GM20000 (cell line): ENCODE data around the gene PFKL.

Source experiments
- DNase-seq: peaks from one replicate; pipeline ENCODE4 v3.0.0; 2012; ENCODE audit warnings: low spot score
- CTCF ChIP-seq: IDR thresholded peaks from 2 replicates; pipeline ENCODE4 v1.5.1; 2012; ENCODE audit warnings: mild to moderate bottlenecking, control low read depth; ENCODE audit errors: extremely low read depth, missing control alignments

Gene PFKL

GRCh38 chr21:44351535-44352252 is 51.8 kb downstream of the PFKL start:
- DNase-seq = no peak
- TF ChIP-seq CTCF = no peak

- no peak for DNase-seq
Observed at GRCh38 chr21:44352253-44352860, 52.5 kb downstream of the PFKL start.

GRCh38 chr21:44353191-44353970 is 53.5 kb downstream of the PFKL start, which contains the start of gene TRPM2:
TSS of gene TRPM2 (plus strand) at chr21:44353621. CDS start at chr21:44353701, 80 bp downstream.
- TF ChIP-seq CTCF = no peak
- peak; percentile 75 for DNase-seq

More at GRCh38 chr21:44352253-44352860, 52.5 kb downstream of the PFKL start:
- no peak for TF ChIP-seq CTCF

- no peak for DNase-seq
- TF ChIP-seq CTCF = no peak
Observed at GRCh38 chr21:44354001-44354405, 54.1 kb downstream of the PFKL start.

- TF ChIP-seq CTCF = no peak
- no peak for DNase-seq
Observed at GRCh38 chr21:44354775-44355771, 55.2 kb downstream of the PFKL start.

GRCh38 chr21:44356160-44356559 is 56.3 kb downstream of the PFKL start:
- no peak for TF ChIP-seq CTCF
- no peak for DNase-seq
